Vagina (tissue), 2 donors: ENCODE results near the gene GNAT1. TPM values are rescaled to one million over a fixed set of nuclear protein-coding genes. Genes with fewer than 3 reads are reported as not detected.

Experiments used
- DNase-seq, 2 donors: peaks; one replicate each; pipeline ENCODE4 v3.0.0-alpha.2; 2017; ENCODE audit errors: extremely low spot score in 2 of 2
- H3K27ac ChIP-seq: fragments of 200-600 bp; sonication (generic); one replicate; pipeline ENCODE4 v1.5.1; 2019
- H3K27me3 ChIP-seq: fragments of 200-600 bp; sonication (generic); one replicate; pipeline ENCODE4 v1.5.1; 2019
- H3K36me3 ChIP-seq, 2 donors: fragments of 200-600 bp; sonication (generic); one replicate each; pipeline ENCODE4 v1.5.1; 2017 to 2019
- H3K4me1 ChIP-seq: fragments of 200-600 bp; sonication (generic); one replicate; pipeline ENCODE4 v1.5.1; 2019
- H3K4me3 ChIP-seq, 2 donors: fragments of 200-600 bp; sonication (generic); 1 replicate in 1 of 2; 2 replicates in 1 of 2; pipeline ENCODE4 v1.5.1; 2016 to 2019
- H3K9me3 ChIP-seq: fragments of 200-600 bp; sonication (generic); one replicate; pipeline ENCODE4 v1.5.1; 2019
- CTCF ChIP-seq, 3 experiments: fragments of 450-650 bp in 2 of 3; fragments of 200-600 bp in 1 of 3; sonication (generic) in 1 of 3; IDR thresholded peaks; one replicate each; pipeline ENCODE4 v1.5.1; 2017 to 2019; ENCODE audit warnings: antibody characterized with exemption in 3 of 3, mild to moderate bottlenecking in 2 of 3, moderate library complexity in 2 of 3
- POLR2A ChIP-seq, 2 donors: fragments of 450-650 bp; IDR thresholded peaks; one replicate each; pipeline ENCODE4 v1.6.1; 2017; ENCODE audit warnings: antibody characterized with exemption in 2 of 2, mild to moderate bottlenecking in 2 of 2, moderate library complexity in 2 of 2
- POLR2AphosphoS5 ChIP-seq, 2 donors: sonication (generic); formaldehyde crosslinking; IDR thresholded peaks; one replicate each; pipeline ENCODE4 v1.9.0; 2017; ENCODE audit warnings: antibody characterized with exemption in 2 of 2, mild to moderate bottlenecking in 2 of 2, low read depth in 1 of 2; ENCODE audit not compliant: insufficient read depth in 1 of 2
- intact Hi-C: fragments of 100-400 bp; cut with DNase I; formaldehyde crosslinking; loops from one replicate; pipeline ENCODE4 v1.15.1; 2023
- total RNA-seq: library from RNA; depleted of rRNA; stranded (reverse); fragments of >200 nt; gene quantifications from one replicate; pipeline ENCODE4 v1.2.3, GENCODE V29; 2016

GNAT1 gene
- total RNA-seq, 1 donor from 2014 or later: not detected

GRCh38 chr3:50177346-50177745, 14.1 kb upstream of the GNAT1 start:
- Histone ChIP-seq H3K36me3 (peaks cover 0 to 24% of the 10 kb centered on the region in 2 donors), H3K27ac (no peak overlapping the region), H3K4me3 (no peak overlapping the region), H3K27me3 (no peaks in the 10 kb centered on the region), H3K4me1 (peaks cover 6% of the 10 kb centered on the region), H3K9me3 (no peaks in the 10 kb centered on the region)
- DNase-seq: no peak
- intact Hi-C loops: no loop called here
- no peak for TF ChIP-seq POLR2AphosphoS5 (IDR thresholded peaks at IDR 0.05; ENCODE audit: insufficient read depth in 1 of 2, low read depth in 1 of 2)
- TF ChIP-seq POLR2A (IDR thresholded peaks at IDR 0.05): no peak
- TF ChIP-seq CTCF (IDR thresholded peaks at IDR 0.05): no peak

- H3K27ac ChIP-seq: no peak overlapping the region
- no peak for DNase-seq
- H3K27me3 ChIP-seq: no peaks in the 10 kb centered on the region
- peaks cover 0 to 13% of the 10 kb centered on the region in 2 donors for H3K36me3 ChIP-seq
- no peak for TF ChIP-seq CTCF (IDR thresholded peaks at IDR 0.05)
- TF ChIP-seq POLR2AphosphoS5 (IDR thresholded peaks at IDR 0.05; ENCODE audit: insufficient read depth in 1 of 2, low read depth in 1 of 2): no peak
- no peak for TF ChIP-seq POLR2A (IDR thresholded peaks at IDR 0.05)
- intact Hi-C loops: no loop called here
- H3K4me1 ChIP-seq: no peaks in the 10 kb centered on the region
- no peak overlapping the region for H3K4me3 ChIP-seq
- no peaks in the 10 kb centered on the region for H3K9me3 ChIP-seq
These were observed 11.7 kb upstream of the GNAT1 start for GRCh38 chr3:50179710-50180109.

GRCh38 chr3:50181985-50182384, 9.4 kb upstream of the GNAT1 start:
- no peaks in the 10 kb centered on the region for H3K4me1 ChIP-seq
- intact Hi-C loops: no loop called here

GRCh38 chr3:50182533-50183099, 8.8 kb upstream of the GNAT1 start:
- H3K36me3 ChIP-seq: peaks cover 0 to 13% of the 10 kb centered on the region in 2 donors
- no peaks in the 10 kb centered on the region for H3K27me3 ChIP-seq
- no peak for DNase-seq
- no peak overlapping the region for H3K27ac ChIP-seq
- H3K9me3 ChIP-seq: no peaks in the 10 kb centered on the region
- no peak for TF ChIP-seq POLR2AphosphoS5 (IDR thresholded peaks at IDR 0.05; ENCODE audit: insufficient read depth in 1 of 2, low read depth in 1 of 2)
- intact Hi-C loops: no loop called here
- no peaks in the 10 kb centered on the region for H3K4me1 ChIP-seq
- no peak overlapping the region for H3K4me3 ChIP-seq

More at GRCh38 chr3:50181985-50182384, 9.4 kb upstream of the GNAT1 start:
- DNase-seq: no peak
- TF ChIP-seq POLR2A (IDR thresholded peaks at IDR 0.05) (no peak), POLR2AphosphoS5 (IDR thresholded peaks at IDR 0.05; ENCODE audit: insufficient read depth in 1 of 2, low read depth in 1 of 2) (no peak), CTCF (IDR thresholded peaks at IDR 0.05) (no peak)
- H3K27me3 ChIP-seq: no peaks in the 10 kb centered on the region
- H3K4me3 ChIP-seq: no peak overlapping the region
- H3K9me3 ChIP-seq: no peaks in the 10 kb centered on the region
- peaks cover 0 to 8% of the 10 kb centered on the region in 2 donors for H3K36me3 ChIP-seq
- no peak overlapping the region for H3K27ac ChIP-seq

- H3K27me3 ChIP-seq: no peaks in the 10 kb centered on the region
- peaks cover 0 to 15% of the 10 kb centered on the region in 2 donors for H3K36me3 ChIP-seq
- no peaks in the 10 kb centered on the region for H3K9me3 ChIP-seq
- H3K27ac ChIP-seq: no peak overlapping the region
- H3K4me3 ChIP-seq: no peak overlapping the region
- TF ChIP-seq POLR2A (IDR thresholded peaks at IDR 0.05): no peak
- no peak for TF ChIP-seq CTCF (IDR thresholded peaks at IDR 0.05)
- H3K4me1 ChIP-seq: peaks cover 4% of the 10 kb centered on the region
- no peak for DNase-seq
- intact Hi-C loops: no loop called here
These were observed 7.7 kb upstream of the GNAT1 start for GRCh38 chr3:50183755-50184154.
